Uterus (tissue), 2 donors: Measurements from ENCODE around the gene SLC4A5.

Source experiments
- POLR2A ChIP-seq, 2 donors: fragments of 450-650 bp; IDR thresholded peaks; one replicate each; pipeline ENCODE4 v1.6.1; 2016; ENCODE audit warnings: antibody characterized with exemption in 2 of 2, mild to moderate bottlenecking in 1 of 2, moderate library complexity in 1 of 2
- TF ChIP-seq, protein P1 (sequence below), 4 experiments: fragments of 200-600 bp in 2 of 4; fragments of 450-650 bp in 2 of 4; sonication (generic) in 2 of 4; IDR thresholded peaks; one replicate each; pipeline ENCODE4 v1.5.1; 2016 to 2019; ENCODE audit warnings: antibody characterized with exemption in 4 of 4, mild to moderate bottlenecking in 2 of 4, moderate library complexity in 1 of 4

DNA sequence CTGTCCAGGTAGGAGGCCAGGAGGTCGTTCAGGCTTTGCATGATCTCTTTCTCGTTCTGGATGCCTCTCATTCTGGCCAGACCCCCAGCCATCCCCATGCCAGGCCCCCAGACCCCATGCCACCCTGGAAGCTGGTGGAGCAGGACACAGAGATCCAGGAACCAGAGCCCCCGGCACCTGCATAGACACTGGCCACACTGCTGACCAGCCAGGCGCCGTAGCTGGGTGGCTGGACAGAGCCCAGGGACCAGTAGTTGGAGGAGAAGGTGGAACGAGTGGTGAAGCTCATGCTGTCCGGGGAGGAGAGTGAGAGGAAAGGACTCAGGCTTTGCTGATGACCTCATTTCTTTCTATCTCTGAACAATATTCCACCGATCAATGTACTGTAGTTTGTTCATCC is 35.5 kb downstream of the SLC4A5 start:
- TF ChIP-seq, protein P1, sequence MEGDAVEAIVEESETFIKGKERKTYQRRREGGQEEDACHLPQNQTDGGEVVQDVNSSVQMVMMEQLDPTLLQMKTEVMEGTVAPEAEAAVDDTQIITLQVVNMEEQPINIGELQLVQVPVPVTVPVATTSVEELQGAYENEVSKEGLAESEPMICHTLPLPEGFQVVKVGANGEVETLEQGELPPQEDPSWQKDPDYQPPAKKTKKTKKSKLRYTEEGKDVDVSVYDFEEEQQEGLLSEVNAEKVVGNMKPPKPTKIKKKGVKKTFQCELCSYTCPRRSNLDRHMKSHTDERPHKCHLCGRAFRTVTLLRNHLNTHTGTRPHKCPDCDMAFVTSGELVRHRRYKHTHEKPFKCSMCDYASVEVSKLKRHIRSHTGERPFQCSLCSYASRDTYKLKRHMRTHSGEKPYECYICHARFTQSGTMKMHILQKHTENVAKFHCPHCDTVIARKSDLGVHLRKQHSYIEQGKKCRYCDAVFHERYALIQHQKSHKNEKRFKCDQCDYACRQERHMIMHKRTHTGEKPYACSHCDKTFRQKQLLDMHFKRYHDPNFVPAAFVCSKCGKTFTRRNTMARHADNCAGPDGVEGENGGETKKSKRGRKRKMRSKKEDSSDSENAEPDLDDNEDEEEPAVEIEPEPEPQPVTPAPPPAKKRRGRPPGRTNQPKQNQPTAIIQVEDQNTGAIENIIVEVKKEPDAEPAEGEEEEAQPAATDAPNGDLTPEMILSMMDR (IDR thresholded peaks at IDR 0.05) = no peak
- no peak for TF ChIP-seq POLR2A (IDR thresholded peaks at IDR 0.05)
